Upper lobe of left lung (tissue), 6 donors: Measurements from ENCODE around the gene BEST4. TPM values are rescaled to one million over a fixed set of nuclear protein-coding genes. Genes with fewer than 3 reads are reported as not detected.

Source experiments
- ATAC-seq, 2 donors: fragments of 200-7000 bp; cut with Tn5 transposase; one replicate each; pipeline ENCODE4 v1.9.1; 2022; ENCODE audit warnings: mild to moderate bottlenecking in 2 of 2, moderate library complexity in 2 of 2; ENCODE audit not compliant: low FRiP score in 2 of 2
- DNase-seq, 2 donors: peaks; one replicate each; pipeline ENCODE4 v3.0.0-alpha.2; 2019 to 2020
- H3K27ac ChIP-seq, 4 donors: fragments of 200-600 bp; sonication (generic); one replicate each; pipeline ENCODE4 v1.5.1; 2016 to 2019
- H3K27me3 ChIP-seq, 4 donors: fragments of 200-600 bp; sonication (generic); one replicate each; pipeline ENCODE4 v1.5.1; 2017 to 2019
- H3K36me3 ChIP-seq, 4 donors: fragments of 200-600 bp; sonication (generic); one replicate each; pipeline ENCODE4 v1.5.1; 2016 to 2019
- H3K4me1 ChIP-seq, 4 donors: fragments of 200-600 bp; sonication (generic); one replicate each; pipeline ENCODE4 v1.5.1; 2018 to 2019
- H3K4me3 ChIP-seq, 4 donors: fragments of 200-600 bp; sonication (generic); one replicate each; pipeline ENCODE4 v1.5.1; 2017 to 2019; ENCODE audit warnings: mild to moderate bottlenecking in 2 of 4, moderate library complexity in 1 of 4
- H3K9me3 ChIP-seq, 4 donors: fragments of 200-600 bp; sonication (generic); one replicate each; pipeline ENCODE4 v1.5.1; 2018 to 2019
- CTCF ChIP-seq, 6 experiments: fragments of 450-650 bp in 4 of 6; fragments of 200-600 bp in 2 of 6; sonication (generic) in 2 of 6; IDR thresholded peaks; one replicate each; pipeline ENCODE4 v1.5.1; 2016 to 2019; ENCODE audit warnings: antibody characterized with exemption in 6 of 6
- EP300 ChIP-seq, 4 donors: sonication (generic); formaldehyde crosslinking; IDR thresholded peaks; one replicate each; pipeline ENCODE4 v1.5.1; 2017; ENCODE audit warnings: antibody characterized with exemption in 4 of 4, control low read depth in 2 of 4
- POLR2A ChIP-seq, 4 donors: fragments of 450-650 bp; IDR thresholded peaks; one replicate each; pipeline ENCODE4 v1.5.1; 2016 to 2017; ENCODE audit warnings: antibody characterized with exemption in 4 of 4, mild to moderate bottlenecking in 2 of 4
- POLR2AphosphoS5 ChIP-seq, 2 donors: sonication (generic); formaldehyde crosslinking; IDR thresholded peaks; one replicate each; pipeline ENCODE4 v1.5.1; 2017; ENCODE audit warnings: antibody characterized with exemption in 2 of 2
- WGBS, 2 donors: methylation state at CpG; one replicate each; pipeline ENCODE4 v1.1.5; 2017 to 2018; 5-methylcytosine and 5-hydroxymethylcytosine counted together
- total RNA-seq, 6 donors: library from RNA; depleted of rRNA in 4 of 6; stranded (reverse); fragments of >200 nt in 4 of 6; gene quantifications; one replicate each; pipeline versions ENCODE4 v1.1.0 to v1.2.1, GENCODE V29; 2016 to 2021
- donor health status: DM: no; HTN: no; CAD: no; lungs with moderate emphysema.
- donor health status: DM: no; HTN: yes; CAD: no; lungs with severe emphysema.

Gene BEST4
- total RNA-seq: 1 to 10 TPM in 3 of 6 donors, under 1 TPM in 3; 0.30 to 9.1 (median 0.81) TPM

- Histone ChIP-seq H3K4me3 (no peak within 1 kb of the TSS), H3K9me3 (no peaks in the 10 kb centered on the region), H3K27ac (no peak within 1 kb of the TSS), H3K27me3 (no peaks in the 10 kb centered on the region), H3K36me3 (no peaks in the 10 kb centered on the region), H3K4me1 (peaks cover 19 to 33% (median 32%) of the 10 kb centered on the region in 4 donors)
- ATAC-seq: no peak
- DNase-seq: no peak
- 86 to 88% methylated on average over 6 to 9 of the region's 9 CpGs for WGBS, 2 donors
- TF ChIP-seq POLR2A (IDR thresholded peaks at IDR 0.05) (no peak), EP300 (IDR thresholded peaks at IDR 0.05) (no peak), CTCF (IDR thresholded peaks at IDR 0.05) (no peak), POLR2AphosphoS5 (IDR thresholded peaks at IDR 0.05) (no peak)
Observed at GRCh38 chr1:44788120-44788860, at the start of gene BEST4. Gene BEST4 (minus strand): TSS chr1:44788170. CDS start chr1:44787705, 465 bp downstream.

DNA sequence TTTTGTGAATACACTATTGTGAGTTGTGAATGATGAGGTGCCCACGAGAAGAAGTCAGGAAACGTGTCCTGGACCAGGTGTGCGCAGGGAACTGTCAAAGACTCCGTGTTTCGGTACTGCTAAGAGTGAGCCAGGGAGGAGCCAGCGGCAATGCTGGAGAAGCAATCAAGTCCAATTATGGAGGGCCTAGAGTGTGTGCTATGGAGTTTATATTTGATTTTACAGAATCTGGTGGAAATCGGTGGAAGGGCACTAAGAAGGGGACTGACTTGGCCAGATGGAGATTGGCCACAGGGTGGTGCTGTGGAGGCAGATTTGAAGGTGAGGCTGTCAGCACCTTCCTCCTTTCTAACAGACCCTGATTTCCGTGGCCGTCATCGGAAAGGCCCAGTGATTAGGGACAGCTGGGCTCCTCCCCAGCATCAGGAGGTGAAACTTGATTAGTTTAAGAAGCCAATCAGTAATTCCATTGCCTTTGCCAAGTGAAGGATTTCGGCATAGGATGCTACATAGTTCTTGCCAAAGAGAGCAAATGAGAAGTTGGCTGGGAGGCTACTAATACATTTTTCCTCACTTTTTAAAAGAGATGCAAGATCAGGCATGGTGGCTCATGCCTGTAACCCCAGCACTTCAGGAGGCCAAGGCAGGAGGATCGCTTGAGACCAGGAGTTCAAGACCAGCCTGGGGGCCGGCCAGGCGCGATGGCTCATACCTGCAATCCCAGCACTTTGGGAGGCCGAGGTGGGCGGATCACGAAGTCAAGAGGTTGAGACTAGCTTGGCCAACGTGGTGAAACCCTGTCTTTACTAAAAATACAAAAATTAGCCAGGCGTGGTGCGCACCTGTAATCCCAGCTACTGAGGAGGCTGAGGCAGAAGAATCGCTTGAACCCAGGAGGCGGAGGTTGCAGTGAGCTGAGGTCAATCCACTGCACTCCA is 48.0 kb upstream of the BEST4 start:
- ATAC-seq (peak; percentile 86 to 87), DNase-seq (peak in 1 of 2 donors; percentile 87)
- Histone ChIP-seq H3K4me1 (peaks cover 0 to 21% (median 8%) of the 10 kb centered on the region in 4 donors), H3K27me3 (no peaks in the 10 kb centered on the region), H3K36me3 (no peaks in the 10 kb centered on the region), H3K27ac (no peak overlapping the region), H3K9me3 (no peaks in the 10 kb centered on the region), H3K4me3 (no peak overlapping the region)
- TF ChIP-seq POLR2A (IDR thresholded peaks at IDR 0.05): no peak
- peak; percentile 64 to 84 (median 78) for TF ChIP-seq CTCF (IDR thresholded peaks at IDR 0.05)
- TF ChIP-seq POLR2AphosphoS5 (IDR thresholded peaks at IDR 0.05): no peak
- 67 to 69% methylated on average over 23 of the region's 23 CpGs for WGBS, 2 donors

DNA sequence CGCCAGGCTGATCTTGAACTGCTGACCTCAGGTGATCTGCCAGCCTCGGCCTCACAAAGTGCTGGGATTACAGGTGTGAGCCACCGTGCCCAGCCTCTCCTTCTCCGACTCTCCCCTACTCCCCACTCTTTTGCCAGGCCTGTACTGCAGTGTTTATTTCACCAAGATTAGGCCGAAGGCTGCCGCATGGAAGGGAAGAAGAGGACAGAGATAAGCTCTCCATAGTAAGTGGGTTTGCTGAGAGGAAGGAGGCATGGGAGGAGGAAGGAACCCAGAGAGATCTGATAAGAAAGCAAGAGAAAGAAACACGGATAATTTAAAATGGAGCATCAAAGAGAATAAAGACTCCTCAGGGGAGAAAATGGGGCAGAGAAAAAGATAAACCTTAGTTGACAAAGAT is 46.4 kb upstream of the BEST4 start:
- no peak for ATAC-seq
- no peak for TF ChIP-seq CTCF (IDR thresholded peaks at IDR 0.05)
- no peak for TF ChIP-seq POLR2A (IDR thresholded peaks at IDR 0.05)
- H3K27me3 ChIP-seq: no peaks in the 10 kb centered on the region
- H3K9me3 ChIP-seq: no peaks in the 10 kb centered on the region
- no peak for DNase-seq
- H3K4me3 ChIP-seq: no peak overlapping the region
- H3K27ac ChIP-seq: no peak overlapping the region
- peaks cover 0 to 32% (median 9%) of the 10 kb centered on the region in 4 donors for H3K4me1 ChIP-seq
- no peaks in the 10 kb centered on the region for H3K36me3 ChIP-seq
- WGBS, 2 donors: 47 to 52% methylated on average over 7 of the region's 7 CpGs

- TF ChIP-seq POLR2A (IDR thresholded peaks at IDR 0.05): no peak
- TF ChIP-seq EP300 (IDR thresholded peaks at IDR 0.05): no peak
- no peak for TF ChIP-seq CTCF (IDR thresholded peaks at IDR 0.05)
- TF ChIP-seq POLR2AphosphoS5 (IDR thresholded peaks at IDR 0.05): no peak
- 75 to 76% methylated on average over 9 to 13 of the region's 13 CpGs for WGBS, 2 donors
- Histone ChIP-seq H3K4me3 (no peak overlapping the region), H3K27ac (no peak overlapping the region), H3K36me3 (no peaks in the 10 kb centered on the region), H3K27me3 (no peaks in the 10 kb centered on the region), H3K9me3 (no peaks in the 10 kb centered on the region), H3K4me1 (peaks cover under 1 to 32% (median 9%) of the 10 kb centered on the region in 4 donors)
- no peak for ATAC-seq
- no peak for DNase-seq
Observed at GRCh38 chr1:44832056-44832705, 44.2 kb upstream of the BEST4 start.
